ENCODE results near the gene ZIC1.

Gene ZIC1

GRCh38 chr3:147380977-147381376, 28.2 kb upstream of the ZIC1 start:
- Histone ChIP-seq H3K79me1 (ENCODE audit: low read length) (no peaks in the 10 kb centered on the region), H4K91ac (ENCODE audit: low read depth, low read length) (no peak overlapping the region), H2BK12ac (ENCODE audit: low read length) (no peak overlapping the region), H3K27ac (ENCODE audit: low read depth, low read length) (no peak overlapping the region), H2BK5ac (ENCODE audit: low read depth, low read length, poor library complexity) (no peak overlapping the region), H3K4me1 (ENCODE audit: control insufficient read depth in 1 of 2, insufficient read depth in 2 of 2, low read length in 2 of 2) (peaks cover 2 to 4% of the 10 kb centered on the region in 2 experiments), H4K12ac (ENCODE audit: low read depth, low read length) (no peak overlapping the region), H4K8ac (ENCODE audit: low read depth, low read length) (no peak overlapping the region), H3K9me3 (ENCODE audit: insufficient read depth, low read depth, low read length) (peaks cover 4% of the 10 kb centered on the region), H2BK120ac (ENCODE audit: insufficient read depth, low read length, poor library complexity) (no peak overlapping the region), H3K18ac (ENCODE audit: low read length) (no peak overlapping the region), H3K79me2 (ENCODE audit: control insufficient read depth, insufficient read depth, low read length, poor library complexity) (no peaks in the 10 kb centered on the region), H3K27me3 (ENCODE audit: insufficient read depth, low read length) (peaks cover 47% of the 10 kb centered on the region), H3K23ac (ENCODE audit: low read length) (no peak overlapping the region), H3K14ac (ENCODE audit: low read length) (no peak overlapping the region), H3K9ac (ENCODE audit: low read length) (no peak overlapping the region), H3K36me3 (ENCODE audit: control insufficient read depth in 1 of 2, insufficient read depth in 2 of 2, low read length in 2 of 2) (no peaks in the 10 kb centered on the region), H2AFZ (ENCODE audit: insufficient read depth, low read length, poor library complexity) (no peak overlapping the region), H2AK5ac (ENCODE audit: low read length) (no peak overlapping the region), H3K4me3 (ENCODE audit: low read depth, low read length) (no peak overlapping the region), H3K4me2 (ENCODE audit: low read length) (no peak overlapping the region), H3K4ac (ENCODE audit: low read depth, low read length) (no peak overlapping the region)
- no peak for DNase-seq
- no CpG with 5 or more reads among the region's 3 CpGs for WGBS (ENCODE audit: extremely low coverage, insufficient coverage, insufficient read length)

GRCh38 chr3:147381596-147381995, 27.6 kb upstream of the ZIC1 start:
- H3K27ac ChIP-seq (ENCODE audit: low read depth, low read length), result no peak overlapping the region
- H3K36me3 ChIP-seq (ENCODE audit: control insufficient read depth in 1 of 2, insufficient read depth in 2 of 2, low read length in 2 of 2), result no peaks in the 10 kb centered on the region
- no peak overlapping the region for H4K8ac ChIP-seq (ENCODE audit: low read depth, low read length)
- H3K14ac ChIP-seq (ENCODE audit: low read length), result no peak overlapping the region
- no peak overlapping the region for H3K9ac ChIP-seq (ENCODE audit: low read length)
- H2AK5ac ChIP-seq (ENCODE audit: low read length), result no peak overlapping the region
- H3K18ac ChIP-seq (ENCODE audit: low read length), result no peak overlapping the region
- H3K4me1 ChIP-seq (ENCODE audit: control insufficient read depth in 1 of 2, insufficient read depth in 2 of 2, low read length in 2 of 2), result peaks cover 2 to 4% of the 10 kb centered on the region in 2 experiments
- no peak overlapping the region for H2BK5ac ChIP-seq (ENCODE audit: low read depth, low read length, poor library complexity)
- H3K4me2 ChIP-seq (ENCODE audit: low read length), result no peak overlapping the region
- no peak overlapping the region for H4K91ac ChIP-seq (ENCODE audit: low read depth, low read length)
- no peak for DNase-seq
- H3K23ac ChIP-seq (ENCODE audit: low read length), result no peak overlapping the region
- H3K27me3 ChIP-seq (ENCODE audit: insufficient read depth, low read length), result peaks cover 50% of the 10 kb centered on the region
- H3K79me2 ChIP-seq (ENCODE audit: control insufficient read depth, insufficient read depth, low read length, poor library complexity), result no peaks in the 10 kb centered on the region
- no peak overlapping the region for H2BK120ac ChIP-seq (ENCODE audit: insufficient read depth, low read length, poor library complexity)
- no peak overlapping the region for H2AFZ ChIP-seq (ENCODE audit: insufficient read depth, low read length, poor library complexity)
- peaks cover 4% of the 10 kb centered on the region for H3K9me3 ChIP-seq (ENCODE audit: insufficient read depth, low read depth, low read length)
- no peak overlapping the region for H3K4me3 ChIP-seq (ENCODE audit: low read depth, low read length)
- H3K4ac ChIP-seq (ENCODE audit: low read depth, low read length), result no peak overlapping the region
- no peak overlapping the region for H2BK12ac ChIP-seq (ENCODE audit: low read length)
- H3K79me1 ChIP-seq (ENCODE audit: low read length), result no peaks in the 10 kb centered on the region
- no CpG with 5 or more reads among the region's 6 CpGs for WGBS (ENCODE audit: extremely low coverage, insufficient coverage, insufficient read length)
- H4K12ac ChIP-seq (ENCODE audit: low read depth, low read length), result no peak overlapping the region

- no peak overlapping the region for H4K12ac ChIP-seq (ENCODE audit: low read depth, low read length)
- H3K4ac ChIP-seq (ENCODE audit: low read depth, low read length), result no peak overlapping the region
- H2AK5ac ChIP-seq (ENCODE audit: low read length), result no peak overlapping the region
- no peak overlapping the region for H3K23ac ChIP-seq (ENCODE audit: low read length)
- no peak overlapping the region for H3K4me2 ChIP-seq (ENCODE audit: low read length)
- no CpG with 5 or more reads among the region's 6 CpGs for WGBS (ENCODE audit: extremely low coverage, insufficient coverage, insufficient read length)
- H3K9me3 ChIP-seq (ENCODE audit: insufficient read depth, low read depth, low read length), result no peaks in the 10 kb centered on the region
- H2BK5ac ChIP-seq (ENCODE audit: low read depth, low read length, poor library complexity), result no peak overlapping the region
- H3K4me1 ChIP-seq (ENCODE audit: control insufficient read depth in 1 of 2, insufficient read depth in 2 of 2, low read length in 2 of 2), result no peaks in the 10 kb centered on the region
- no peak overlapping the region for H4K8ac ChIP-seq (ENCODE audit: low read depth, low read length)
- no peaks in the 10 kb centered on the region for H3K79me1 ChIP-seq (ENCODE audit: low read length)
- H2BK12ac ChIP-seq (ENCODE audit: low read length), result no peak overlapping the region
- H4K91ac ChIP-seq (ENCODE audit: low read depth, low read length), result no peak overlapping the region
- no peak overlapping the region for H2BK120ac ChIP-seq (ENCODE audit: insufficient read depth, low read length, poor library complexity)
- peaks cover 55% of the 10 kb centered on the region for H3K27me3 ChIP-seq (ENCODE audit: insufficient read depth, low read length)
- H3K9ac ChIP-seq (ENCODE audit: low read length), result no peak overlapping the region
- no peak overlapping the region for H3K14ac ChIP-seq (ENCODE audit: low read length)
- no peaks in the 10 kb centered on the region for H3K79me2 ChIP-seq (ENCODE audit: control insufficient read depth, insufficient read depth, low read length, poor library complexity)
- no peaks in the 10 kb centered on the region for H3K36me3 ChIP-seq (ENCODE audit: control insufficient read depth in 1 of 2, insufficient read depth in 2 of 2, low read length in 2 of 2)
- H2AFZ ChIP-seq (ENCODE audit: insufficient read depth, low read length, poor library complexity), result no peak overlapping the region
- H3K18ac ChIP-seq (ENCODE audit: low read length), result no peak overlapping the region
- H3K27ac ChIP-seq (ENCODE audit: low read depth, low read length), result no peak overlapping the region
- H3K4me3 ChIP-seq (ENCODE audit: low read depth, low read length), result no peak overlapping the region
- DNase-seq, result no peak
Observed at GRCh38 chr3:147383617-147384016, 25.5 kb upstream of the ZIC1 start.

GRCh38 chr3:147384210-147385058, 24.7 kb upstream of the ZIC1 start:
- H3K36me3 ChIP-seq (ENCODE audit: control insufficient read depth in 1 of 2, insufficient read depth in 2 of 2, low read length in 2 of 2), result no peaks in the 10 kb centered on the region
- peaks cover 60% of the 10 kb centered on the region for H3K27me3 ChIP-seq (ENCODE audit: insufficient read depth, low read length)
- no peak overlapping the region for H2AFZ ChIP-seq (ENCODE audit: insufficient read depth, low read length, poor library complexity)
- H3K9me3 ChIP-seq (ENCODE audit: insufficient read depth, low read depth, low read length), result no peaks in the 10 kb centered on the region
- H4K91ac ChIP-seq (ENCODE audit: low read depth, low read length), result no peak overlapping the region
- H3K4me1 ChIP-seq (ENCODE audit: control insufficient read depth in 1 of 2, insufficient read depth in 2 of 2, low read length in 2 of 2), result no peaks in the 10 kb centered on the region
- no peak overlapping the region for H2BK12ac ChIP-seq (ENCODE audit: low read length)
- no peak overlapping the region for H4K12ac ChIP-seq (ENCODE audit: low read depth, low read length)
- no peak overlapping the region for H3K4ac ChIP-seq (ENCODE audit: low read depth, low read length)
- no peak overlapping the region for H3K18ac ChIP-seq (ENCODE audit: low read length)
- H3K79me2 ChIP-seq (ENCODE audit: control insufficient read depth, insufficient read depth, low read length, poor library complexity), result no peaks in the 10 kb centered on the region
- no peaks in the 10 kb centered on the region for H3K79me1 ChIP-seq (ENCODE audit: low read length)
- H3K27ac ChIP-seq (ENCODE audit: low read depth, low read length), result no peak overlapping the region
- no peak overlapping the region for H3K14ac ChIP-seq (ENCODE audit: low read length)
- H4K8ac ChIP-seq (ENCODE audit: low read depth, low read length), result no peak overlapping the region
- no peak overlapping the region for H3K4me3 ChIP-seq (ENCODE audit: low read depth, low read length)
- DNase-seq, result no peak
- no CpG with 5 or more reads among the region's 27 CpGs for WGBS (ENCODE audit: extremely low coverage, insufficient coverage, insufficient read length)
- no peak overlapping the region for H2BK5ac ChIP-seq (ENCODE audit: low read depth, low read length, poor library complexity)
- H3K23ac ChIP-seq (ENCODE audit: low read length), result no peak overlapping the region
- no peak overlapping the region for H2AK5ac ChIP-seq (ENCODE audit: low read length)
- H3K4me2 ChIP-seq (ENCODE audit: low read length), result no peak overlapping the region
- no peak overlapping the region for H3K9ac ChIP-seq (ENCODE audit: low read length)
- H2BK120ac ChIP-seq (ENCODE audit: insufficient read depth, low read length, poor library complexity), result no peak overlapping the region
